CD8-positive, alpha-beta memory T cell (primary cell): ENCODE data around the gene B4GALNT4. TPM values are rescaled to one million over a fixed set of nuclear protein-coding genes. Genes with fewer than 3 reads are reported as not detected.
"Not testable (repeated sequence)": the region's sequence is repeated elsewhere in the genome, so short reads cannot be mapped to it uniquely, and the experiment has no call there.

Experiments
- CTCF ChIA-PET: fragments of 350-600 bp; sonication (Branson Sonifier 250); formaldehyde crosslinking; loops from one replicate; lab custom pipeline; 2021; ENCODE audit warnings: antibody characterized with exemption; lab: Charles Lee
- POLR2A ChIA-PET: fragments of 350-600 bp; sonication (Branson Sonifier 250); formaldehyde crosslinking; loops from one replicate; lab custom pipeline; 2021; ENCODE audit warnings: antibody characterized with exemption; lab: Charles Lee
- DNase-seq, 5 donors: peaks; one replicate each; pipeline versions ENCODE4 v3.0.0 to v3.0.0-alpha.2; 2020 to 2022; ENCODE audit warnings: mixed read lengths in 1 of 5
- H3K27ac ChIP-seq: one replicate; pipeline ENCODE4 v1.7.0; 2013; ENCODE audit warnings: low read depth, mild to moderate bottlenecking, low read length, moderate library complexity
- H3K27me3 ChIP-seq: 2 replicates; pipeline ENCODE4 v1.7.0; 2013; ENCODE audit warnings: low read length, mild to moderate bottlenecking; ENCODE audit not compliant: insufficient read depth, poor library complexity, severe bottlenecking
- H3K36me3 ChIP-seq: 2 replicates; pipeline ENCODE4 v1.7.0; 2013; ENCODE audit warnings: mild to moderate bottlenecking, low read length, moderate library complexity; ENCODE audit not compliant: insufficient read depth
- H3K4me1 ChIP-seq: 2 replicates; pipeline ENCODE4 v1.7.0; 2013; ENCODE audit warnings: mild to moderate bottlenecking, low read length, moderate library complexity; ENCODE audit not compliant: insufficient read depth
- H3K4me3 ChIP-seq: 2 replicates; pipeline ENCODE4 v1.7.0; 2013; ENCODE audit warnings: mild to moderate bottlenecking, low read length
- H3K9me3 ChIP-seq: 2 replicates; pipeline ENCODE4 v1.7.0; 2013; ENCODE audit warnings: mild to moderate bottlenecking, low read length
- H3K27ac Mint-ChIP-seq, 8 donors: one replicate each; pipeline ENCODE4 v1.8.0; 2020 to 2021; ENCODE audit warnings: mixed read lengths in 8 of 8, mild to moderate bottlenecking in 6 of 8, inconsistent platforms in 3 of 8, moderate library complexity in 3 of 8
- H3K27me3 Mint-ChIP-seq, 2 donors: one replicate each; pipeline ENCODE4 v1.8.0; 2020 to 2021; ENCODE audit warnings: mixed read lengths in 2 of 2, mild to moderate bottlenecking in 1 of 2, moderate library complexity in 1 of 2
- H3K36me3 Mint-ChIP-seq, 3 donors: one replicate each; pipeline ENCODE4 v1.8.0; 2020 to 2021; ENCODE audit warnings: mixed read lengths in 3 of 3, inconsistent platforms in 1 of 3, mild to moderate bottlenecking in 1 of 3
- H3K4me1 Mint-ChIP-seq, 3 donors: one replicate each; pipeline ENCODE4 v1.8.0; 2020 to 2021; ENCODE audit warnings: mixed read lengths in 3 of 3, inconsistent platforms in 1 of 3, mild to moderate bottlenecking in 1 of 3
- H3K4me3 Mint-ChIP-seq, 7 donors: one replicate each; pipeline ENCODE4 v1.8.0; 2020 to 2021; ENCODE audit warnings: mixed read lengths in 7 of 7, mild to moderate bottlenecking in 6 of 7, moderate library complexity in 4 of 7, inconsistent platforms in 2 of 7
- H3K9me3 Mint-ChIP-seq, 5 donors: one replicate each; pipeline ENCODE4 v1.8.0; 2020 to 2022; ENCODE audit warnings: mixed read lengths in 5 of 5, mild to moderate bottlenecking in 3 of 5, moderate library complexity in 2 of 5, inconsistent platforms in 1 of 5
- polyA plus RNA-seq: library from polyadenylated mRNA; unstranded; fragments of 300-500 nt; fragmentation: Illumina TruSeq; gene quantifications from one replicate; pipeline ENCODE4 v1.2.3, GENCODE V29; 2021
- total RNA-seq, 2 experiments: library from RNA; stranded (reverse); gene quantifications; one replicate each; pipeline ENCODE4 v1.2.3, GENCODE V29; 2021

Gene B4GALNT4
- total and polyA plus RNA-seq, 3 experiments from 2014 or later = 0.31 to 0.81 (median 0.47) TPM

DNA sequence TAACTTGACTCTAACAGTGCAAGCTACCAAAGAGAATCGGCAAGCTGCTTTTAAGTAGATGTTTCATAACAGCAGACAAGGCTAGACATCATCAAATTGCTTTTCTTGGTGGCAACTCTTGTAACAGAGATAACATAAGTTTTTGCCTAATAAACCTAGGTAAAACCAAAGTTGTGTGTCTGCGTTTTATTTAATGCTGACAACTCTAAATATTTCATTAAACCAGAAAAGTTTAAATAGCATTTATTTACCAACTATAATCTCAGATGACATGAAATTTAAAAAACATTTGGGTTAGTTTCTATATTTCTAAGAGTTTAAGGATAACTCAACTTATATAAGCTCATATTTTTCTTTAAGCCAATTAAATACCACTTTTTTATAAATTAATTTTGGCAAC is 29.3 kb upstream of the B4GALNT4 start:
- POLR2A ChIA-PET = no interaction called here

DNA sequence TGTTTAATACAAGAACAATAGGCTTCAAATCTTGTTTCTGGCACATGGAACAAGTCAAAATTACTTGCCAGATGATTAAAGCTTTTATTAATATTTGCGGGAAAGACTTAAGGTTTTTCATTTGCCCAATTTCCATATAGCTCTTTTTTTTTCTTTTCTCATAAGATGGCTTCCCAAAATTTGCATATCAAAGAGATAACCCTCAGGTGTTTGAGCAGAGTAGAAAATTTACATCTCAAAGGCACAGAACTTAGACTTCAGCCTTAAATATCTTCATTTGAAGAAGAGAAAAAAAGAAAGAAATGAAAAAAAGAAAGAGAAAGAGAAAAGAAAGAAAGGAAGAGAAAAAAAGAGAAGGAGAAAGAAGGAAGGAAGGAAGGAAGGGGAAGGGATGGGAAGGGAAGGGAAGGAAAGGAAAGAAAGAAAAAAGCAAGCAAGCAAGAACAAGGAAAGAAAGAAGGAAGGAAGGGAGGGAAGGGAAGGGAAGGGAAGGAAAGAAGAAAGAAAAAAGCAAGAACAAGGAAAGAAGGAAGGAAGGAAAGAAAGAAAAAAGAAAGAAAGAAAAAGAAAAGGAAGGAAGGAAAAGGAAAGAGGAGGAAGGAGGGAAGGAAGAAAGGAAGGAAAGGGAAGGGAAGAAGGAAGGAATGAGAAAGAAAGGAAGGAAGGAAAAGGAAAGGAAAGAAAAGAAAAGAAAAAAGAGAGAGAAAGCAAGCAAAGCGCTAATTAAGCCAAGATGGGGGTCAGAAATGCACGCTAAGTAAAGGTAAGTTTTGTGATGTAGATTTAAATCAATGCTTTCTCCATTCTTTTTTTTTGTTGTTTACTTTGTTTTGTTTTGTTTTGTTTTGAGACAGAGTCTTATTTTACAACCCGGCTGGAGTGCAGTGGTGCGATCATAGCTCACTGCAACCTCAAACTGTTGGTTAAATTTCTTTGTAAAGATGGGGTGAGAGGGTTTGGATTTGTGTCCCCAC is 28.5 kb upstream of the B4GALNT4 start:
- Histone ChIP-seq H3K27me3 (no peaks in the 10 kb centered on the region), H3K9me3 (no peaks in the 10 kb centered on the region), H3K4me3 (no peak overlapping the region), H3K36me3 (no peaks in the 10 kb centered on the region), H3K4me1 (peaks cover 22% of the 10 kb centered on the region), H3K27ac (no peak overlapping the region)
- ChIA-PET CTCF (interaction anchor here (0.7 to 3.7 kb wide), 4 partner anchors 13 to 110 kb away, joined by 3 to 25 read pairs (median 3); no protein-coding TSS in a partner anchor), POLR2A (interaction anchor here (1.2 kb wide), 1 partner anchor 13 kb away, joined by 3 read pairs; no protein-coding TSS in a partner anchor)
- H3K27ac Mint-ChIP-seq = peak overlapping the region in 1 of 8 donors; percentile 54
- no peaks in the 10 kb centered on the region for H3K9me3 Mint-ChIP-seq
- H3K36me3 Mint-ChIP-seq = no peaks in the 10 kb centered on the region
- H3K4me3 Mint-ChIP-seq = no peak overlapping the region
- DNase-seq = no peak
- peaks cover 0 to 3% of the 10 kb centered on the region in 2 donors for H3K27me3 Mint-ChIP-seq
- peaks cover 11 to 23% (median 14%) of the 10 kb centered on the region in 3 donors for H3K4me1 Mint-ChIP-seq

More for the DNA sequence above, 29.3 kb upstream of the B4GALNT4 start:
- no peak overlapping the region for H3K4me3 Mint-ChIP-seq
- Histone ChIP-seq H3K4me3 (no peak overlapping the region), H3K9me3 (no peaks in the 10 kb centered on the region), H3K4me1 (peaks cover 22% of the 10 kb centered on the region), H3K27ac (no peak overlapping the region), H3K27me3 (no peaks in the 10 kb centered on the region), H3K36me3 (no peaks in the 10 kb centered on the region)
- H3K36me3 Mint-ChIP-seq = no peaks in the 10 kb centered on the region
- H3K9me3 Mint-ChIP-seq = no peaks in the 10 kb centered on the region
- CTCF ChIA-PET = interaction anchor here (0.5 to 3.7 kb wide), 7 partner anchors 10 to 111 kb away, joined by 3 to 25 read pairs (median 4); no protein-coding TSS in a partner anchor
- peaks cover 0 to 3% of the 10 kb centered on the region in 2 donors for H3K27me3 Mint-ChIP-seq
- no peak for DNase-seq
- peaks cover 10 to 24% (median 14%) of the 10 kb centered on the region in 3 donors for H3K4me1 Mint-ChIP-seq
- no peak overlapping the region for H3K27ac Mint-ChIP-seq

DNA sequence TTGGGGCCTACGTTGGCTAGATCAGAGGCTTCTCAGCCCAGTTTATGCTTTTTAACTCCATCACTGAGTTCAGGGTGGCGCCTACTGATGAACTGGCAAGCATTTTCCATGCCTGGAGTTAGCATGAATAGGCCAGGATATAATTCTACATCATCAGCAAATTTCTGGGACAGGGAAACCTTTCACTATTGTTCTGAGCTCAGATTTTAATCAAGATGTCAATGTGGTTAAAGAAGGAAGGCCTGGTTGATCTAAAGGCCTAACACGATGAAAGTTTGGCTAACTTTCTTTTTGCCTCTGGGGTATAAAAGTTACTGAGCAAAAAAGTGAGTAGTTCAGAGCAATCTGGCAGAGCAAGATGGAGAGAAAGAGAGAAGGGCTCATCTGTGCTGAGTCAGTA is 27.0 kb upstream of the B4GALNT4 start:
- ChIA-PET POLR2A (interaction anchor here (0.5 to 1.2 kb wide), 2 partner anchors 12 to 13 kb away, joined by 3 to 5 read pairs; no protein-coding TSS in a partner anchor), CTCF (interaction anchor here (0.8 kb wide), 1 partner anchor 25 kb away, joined by 3 read pairs; no protein-coding TSS in a partner anchor)
- H3K27ac Mint-ChIP-seq = peak overlapping the region in 4 of 8 donors; percentile 36 to 48 (median 46)
- DNase-seq = no peak
- no peak overlapping the region for H3K4me3 ChIP-seq
- peaks cover 0 to 3% of the 10 kb centered on the region in 2 donors for H3K27me3 Mint-ChIP-seq
- no peaks in the 10 kb centered on the region for H3K9me3 ChIP-seq
- no peak overlapping the region for H3K27ac ChIP-seq
- peaks cover 5 to 11% (median 5%) of the 10 kb centered on the region in 3 donors for H3K4me1 Mint-ChIP-seq
- H3K9me3 Mint-ChIP-seq = no peaks in the 10 kb centered on the region
- H3K4me1 ChIP-seq = peaks cover 11% of the 10 kb centered on the region
- H3K4me3 Mint-ChIP-seq = no peak overlapping the region
- no peaks in the 10 kb centered on the region for H3K36me3 ChIP-seq
- H3K36me3 Mint-ChIP-seq = peaks cover 0 to 2% (median 0%) of the 10 kb centered on the region in 3 donors
- no peaks in the 10 kb centered on the region for H3K27me3 ChIP-seq

DNA sequence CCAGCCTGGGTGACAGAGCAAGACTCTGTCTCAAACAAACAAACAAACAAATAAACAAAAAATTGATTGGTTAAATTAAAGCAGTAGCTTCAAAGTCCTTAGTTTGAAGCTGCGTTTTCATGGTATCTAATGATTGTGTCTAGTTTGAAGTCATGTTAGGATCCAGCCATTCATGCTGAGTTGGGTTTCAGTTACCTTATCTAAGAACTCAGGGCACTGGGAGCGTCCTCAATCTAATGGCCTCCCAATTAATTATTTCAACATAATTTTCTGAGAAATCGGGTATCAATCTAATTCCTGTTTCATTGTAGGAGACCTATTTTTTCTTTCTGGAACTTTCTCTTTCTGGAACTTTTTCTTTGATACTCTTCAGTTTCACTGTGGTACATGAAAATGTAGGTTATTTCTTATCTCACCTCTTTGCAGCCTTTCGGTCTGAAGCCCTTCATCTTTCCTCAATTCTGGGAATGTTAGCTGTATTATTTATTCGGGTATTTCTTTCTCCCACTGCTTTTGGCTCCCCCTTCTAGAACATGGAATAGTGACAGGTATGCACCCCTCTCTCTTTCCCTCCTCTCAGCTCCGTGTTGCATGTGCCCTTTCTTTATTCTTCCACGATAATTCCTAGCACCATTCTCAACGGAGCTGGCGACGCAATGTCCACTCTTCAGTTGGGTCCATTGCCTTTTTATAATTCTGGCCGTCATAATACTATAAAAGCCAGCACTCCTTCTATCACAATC is 24.3 kb upstream of the B4GALNT4 start:
- ChIA-PET POLR2A (no interaction called here), CTCF (interaction anchor here (0.8 to 1.2 kb wide), 2 partner anchors 10 kb away, joined by 3 to 4 read pairs; no protein-coding TSS in a partner anchor)
- H3K27ac ChIP-seq = no peak overlapping the region
- no peaks in the 10 kb centered on the region for H3K9me3 Mint-ChIP-seq
- H3K4me1 ChIP-seq = peaks cover 7% of the 10 kb centered on the region
- H3K27me3 Mint-ChIP-seq = peaks cover 0 to 3% of the 10 kb centered on the region in 2 donors
- peaks cover 0 to 2% (median 0%) of the 10 kb centered on the region in 3 donors for H3K36me3 Mint-ChIP-seq
- no peak overlapping the region for H3K4me3 ChIP-seq
- peaks cover 5 to 11% (median 6%) of the 10 kb centered on the region in 3 donors for H3K4me1 Mint-ChIP-seq
- H3K36me3 ChIP-seq = no peaks in the 10 kb centered on the region
- no peak for DNase-seq
- H3K9me3 ChIP-seq = no peaks in the 10 kb centered on the region
- peak overlapping the region in 1 of 8 donors; percentile 38 for H3K27ac Mint-ChIP-seq
- H3K27me3 ChIP-seq = no peaks in the 10 kb centered on the region
- H3K4me3 Mint-ChIP-seq = no peak overlapping the region

DNA sequence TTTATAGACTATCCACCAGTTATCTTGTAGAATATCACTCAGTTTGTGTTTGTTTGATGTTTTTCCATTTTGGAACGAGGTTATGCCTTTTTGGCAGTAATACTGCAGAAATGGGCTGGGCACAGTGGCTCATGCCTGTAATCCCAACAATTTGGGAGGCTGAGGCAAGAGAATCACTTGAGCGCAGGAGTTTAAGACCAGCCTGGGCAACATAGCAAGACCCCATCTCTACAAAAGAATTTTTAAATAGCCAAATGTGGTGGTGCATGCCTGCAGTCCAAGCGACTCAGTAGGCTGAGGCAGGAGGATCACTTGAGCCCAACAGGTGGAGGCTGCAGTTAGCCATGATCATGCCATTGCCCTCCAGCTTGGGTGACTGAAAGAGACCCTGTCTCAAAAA is 22.8 kb upstream of the B4GALNT4 start:
- Histone ChIP-seq H3K36me3 (no peaks in the 10 kb centered on the region), H3K27me3 (no peaks in the 10 kb centered on the region), H3K4me1 (peaks cover 18% of the 10 kb centered on the region), H3K4me3 (no peak overlapping the region), H3K27ac (no peak overlapping the region), H3K9me3 (no peaks in the 10 kb centered on the region)
- POLR2A ChIA-PET = interaction anchor here (0.7 kb wide), 1 partner anchor 37 kb away, joined by 9 read pairs; no protein-coding TSS in a partner anchor
- Mint-ChIP-seq H3K4me3 (no peak overlapping the region), H3K9me3 (no peaks in the 10 kb centered on the region), H3K27ac (peak overlapping the region in 1 of 8 donors; percentile 32), H3K36me3 (peaks cover 0 to 2% (median 0%) of the 10 kb centered on the region in 3 donors), H3K27me3 (peaks cover 0 to 1% of the 10 kb centered on the region in 2 donors), H3K4me1 (peaks cover 18 to 21% (median 18%) of the 10 kb centered on the region in 3 donors)
- no peak for DNase-seq
- CTCF ChIA-PET = interaction anchor here (1.2 kb wide), 1 partner anchor 8 kb away, joined by 3 read pairs; no protein-coding TSS in a partner anchor

DNA sequence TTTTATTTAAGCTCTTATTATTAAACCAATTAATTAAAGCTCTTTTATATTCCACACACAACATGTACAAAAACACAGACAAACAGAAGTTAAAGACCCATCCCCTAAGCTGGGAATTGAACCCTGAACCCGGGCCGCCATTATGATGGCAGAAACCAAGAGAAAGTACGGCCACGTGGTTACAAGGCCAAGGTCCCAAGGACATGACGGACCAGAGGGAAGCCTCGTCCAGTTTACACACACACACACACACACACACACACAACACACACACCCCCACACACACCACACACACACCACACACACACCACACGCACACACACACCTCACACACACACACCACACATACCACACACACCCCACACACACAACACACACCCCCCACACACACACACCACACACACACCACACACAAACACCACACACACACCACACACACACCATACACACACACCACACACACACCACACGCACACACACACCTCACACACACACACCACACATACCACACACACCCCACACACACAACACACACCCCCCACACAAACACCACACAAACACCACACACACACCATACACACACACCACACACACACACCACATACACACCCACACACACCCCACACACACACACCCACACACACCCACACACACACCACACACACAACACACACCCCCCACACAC is 19.9 kb upstream of the B4GALNT4 start:
- not testable (repeated sequence) for H3K27ac ChIP-seq, H3K36me3 ChIP-seq, DNase-seq, H3K36me3 Mint-ChIP-seq, H3K4me3 ChIP-seq, H3K9me3 Mint-ChIP-seq, H3K4me3 Mint-ChIP-seq, H3K27me3 Mint-ChIP-seq, H3K27me3 ChIP-seq, H3K9me3 ChIP-seq
- CTCF ChIA-PET = interaction anchor here (0.7 to 1.4 kb wide), 3 partner anchors 34 to 99 kb away, joined by 3 to 7 read pairs (median 3); no protein-coding TSS in a partner anchor
- peaks cover 12% of the 10 kb centered on the region for H3K4me1 ChIP-seq
- POLR2A ChIA-PET = interaction anchor here (0.7 to 0.8 kb wide), 2 partner anchors 40 to 86 kb away, joined by 4 to 6 read pairs; no protein-coding TSS in a partner anchor
- H3K4me1 Mint-ChIP-seq = peaks cover 36 to 40% (median 37%) of the 10 kb centered on the region in 3 donors
- H3K27ac Mint-ChIP-seq = peak overlapping the region in 1 of 8 donors; percentile 38
